Measurements from ENCODE around the gene SHISA4.

SHISA4 gene

DNA sequence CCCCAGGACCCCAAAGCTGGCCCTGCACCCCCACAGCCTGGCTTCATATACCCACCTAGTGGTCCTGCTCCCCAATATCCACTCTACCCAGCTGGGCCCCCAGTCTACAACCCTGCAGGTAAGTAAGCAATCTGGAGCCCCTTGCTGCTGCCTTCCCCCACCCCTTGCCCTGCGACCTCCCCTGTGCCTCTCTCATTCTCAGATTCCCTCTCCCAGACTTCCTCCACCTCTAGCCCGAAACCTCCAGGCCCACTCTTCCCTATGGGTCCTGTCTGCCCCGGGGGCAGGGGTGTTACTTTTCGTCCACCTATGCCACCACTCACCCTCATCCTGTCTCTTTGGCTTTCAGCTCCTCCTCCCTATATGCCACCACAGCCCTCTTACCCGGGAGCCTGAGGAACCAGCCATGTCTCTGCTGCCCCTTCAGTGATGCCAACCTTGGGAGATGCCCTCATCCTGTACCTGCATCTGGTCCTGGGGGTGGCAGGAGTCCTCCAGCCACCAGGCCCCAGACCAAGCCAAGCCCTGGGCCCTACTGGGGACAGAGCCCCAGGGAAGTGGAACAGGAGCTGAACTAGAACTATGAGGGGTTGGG is 2.9 kb downstream of the SHISA4 start:
- Histone ChIP-seq H3K4me1 (ENCODE audit: control insufficient read depth, insufficient read depth, low read length) (peaks cover 66% of the 10 kb centered on the region), H3K27ac (ENCODE audit: low read length) (peak overlapping the region; percentile 49)

DNA sequence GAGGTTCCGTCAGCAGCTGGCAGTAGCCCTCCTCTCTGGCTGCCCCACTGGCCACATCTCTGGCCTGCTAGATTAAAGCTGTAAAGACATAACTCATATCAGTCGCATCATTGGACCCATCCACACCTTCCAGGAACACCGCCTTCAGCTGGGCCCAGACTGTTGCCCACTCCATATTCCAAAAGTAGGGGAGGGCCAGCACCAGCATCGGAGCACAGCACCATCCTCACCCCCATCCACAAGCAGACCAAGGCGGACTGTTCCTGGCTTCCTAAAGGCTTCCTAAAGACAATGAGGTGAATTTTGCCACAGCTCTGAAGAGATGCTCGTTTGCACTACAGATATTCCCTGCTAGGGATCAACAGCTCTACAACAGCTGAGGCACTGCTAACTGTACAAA is 3.5 kb downstream of the SHISA4 start:
- H3K9ac ChIP-seq (ENCODE audit: low read length in 2 of 2): no peak overlapping the region
- H3K27ac ChIP-seq (ENCODE audit: low read length): peak overlapping the region; percentile 49

More for the DNA sequence above, 2.9 kb downstream of the SHISA4 start:
- peaks cover 0 to 2% of the 10 kb centered on the region in 2 donors for H3K36me3 ChIP-seq (ENCODE audit: control insufficient read depth in 2 of 2, insufficient read depth in 2 of 2, low read length in 2 of 2)
- H3K9ac ChIP-seq (ENCODE audit: low read length in 2 of 2): no peak overlapping the region
- no peaks in the 10 kb centered on the region for H3K9me3 ChIP-seq (ENCODE audit: control insufficient read depth in 2 of 2, low read length in 2 of 2)
- H3K4me3 ChIP-seq (ENCODE audit: low read length in 2 of 2): no peak overlapping the region
- H3K27me3 ChIP-seq (ENCODE audit: control insufficient read depth in 1 of 2, insufficient read depth in 2 of 2, low read length in 2 of 2): no peaks in the 10 kb centered on the region

DNA sequence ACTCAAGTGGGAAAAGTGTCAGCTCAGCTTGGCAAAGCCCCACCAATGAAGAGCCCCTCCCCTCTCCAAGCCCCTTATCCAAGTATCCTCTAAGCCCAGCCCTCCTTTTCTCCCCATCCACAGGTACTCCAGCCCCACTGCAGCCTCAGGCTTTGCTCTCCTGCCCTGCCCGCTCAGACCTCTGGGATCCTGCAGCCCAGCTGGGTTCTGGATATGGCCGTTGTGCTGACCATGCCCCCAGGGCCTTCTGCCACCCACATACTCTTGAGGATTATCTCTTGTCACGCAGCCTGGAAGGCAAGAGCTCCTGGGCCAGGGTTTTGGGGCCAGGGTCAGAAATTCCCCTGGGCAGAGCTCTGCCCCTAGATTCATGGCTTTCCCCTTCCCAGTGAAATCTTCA is 4.7 kb downstream of the SHISA4 start:
- Histone ChIP-seq H3K27ac (ENCODE audit: low read length) (peak overlapping the region; percentile 94), H3K36me3 (ENCODE audit: control insufficient read depth in 2 of 2, insufficient read depth in 2 of 2, low read length in 2 of 2) (peaks cover 10 to 19% of the 10 kb centered on the region in 2 donors), H3K9me3 (ENCODE audit: control insufficient read depth in 2 of 2, low read length in 2 of 2) (no peaks in the 10 kb centered on the region), H3K9ac (ENCODE audit: low read length in 2 of 2) (peak overlapping the region in 1 of 2 donors; percentile 21), H3K27me3 (ENCODE audit: control insufficient read depth in 1 of 2, insufficient read depth in 2 of 2, low read length in 2 of 2) (no peaks in the 10 kb centered on the region), H3K4me3 (ENCODE audit: low read length in 2 of 2) (no peak overlapping the region), H3K4me1 (ENCODE audit: control insufficient read depth, insufficient read depth, low read length) (peaks cover 77% of the 10 kb centered on the region)

More for the DNA sequence above, 3.5 kb downstream of the SHISA4 start:
- Histone ChIP-seq H3K9me3 (ENCODE audit: control insufficient read depth in 2 of 2, low read length in 2 of 2) (no peaks in the 10 kb centered on the region), H3K4me3 (ENCODE audit: low read length in 2 of 2) (no peak overlapping the region), H3K36me3 (ENCODE audit: control insufficient read depth in 2 of 2, insufficient read depth in 2 of 2, low read length in 2 of 2) (peaks cover 0 to 9% of the 10 kb centered on the region in 2 donors), H3K27me3 (ENCODE audit: control insufficient read depth in 1 of 2, insufficient read depth in 2 of 2, low read length in 2 of 2) (no peaks in the 10 kb centered on the region), H3K4me1 (ENCODE audit: control insufficient read depth, insufficient read depth, low read length) (peaks cover 72% of the 10 kb centered on the region)

DNA sequence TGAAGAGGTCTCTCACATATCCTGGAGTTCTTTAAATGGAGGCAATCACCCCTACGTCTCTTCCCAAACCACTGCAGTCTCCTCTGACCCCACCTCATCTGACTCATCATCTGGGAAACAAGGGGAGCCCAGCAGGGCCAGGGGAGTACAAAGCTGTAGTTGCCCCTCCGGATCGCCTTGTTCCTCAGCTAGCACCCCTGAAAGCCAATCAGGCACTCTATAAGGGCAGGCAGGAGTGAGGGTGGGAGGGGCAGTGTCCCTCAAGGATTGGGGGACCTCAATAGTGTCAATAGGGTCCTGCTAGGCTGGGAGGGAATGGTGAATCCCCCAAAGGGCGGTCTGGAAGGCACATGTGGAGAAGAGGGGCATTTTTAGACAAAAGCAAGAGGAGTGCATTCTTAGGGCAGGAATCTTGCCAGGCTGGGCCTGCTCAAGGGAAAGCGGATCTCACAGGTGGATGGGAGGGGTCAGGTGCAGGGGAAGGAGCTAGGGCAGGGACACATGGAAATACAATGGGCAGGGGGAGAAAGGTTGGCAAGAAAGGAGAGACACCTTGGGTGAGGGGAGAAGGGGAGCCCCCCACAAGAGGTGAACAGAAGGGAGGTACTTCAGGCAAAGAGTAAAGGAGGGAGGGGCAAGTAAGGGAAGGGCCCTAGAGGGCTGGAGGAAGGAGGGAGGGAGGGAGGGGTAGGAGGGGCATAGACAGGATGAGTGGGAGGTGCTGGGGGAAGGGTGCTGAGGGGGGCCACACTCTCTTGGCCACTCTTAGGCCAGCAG is 5.8 kb downstream of the SHISA4 start:
- Histone ChIP-seq H3K4me3 (ENCODE audit: low read length in 2 of 2) (no peak overlapping the region), H3K4me1 (ENCODE audit: control insufficient read depth, insufficient read depth, low read length) (peaks cover 77% of the 10 kb centered on the region), H3K27ac (ENCODE audit: low read length) (peak overlapping the region; percentile 94), H3K9ac (ENCODE audit: low read length in 2 of 2) (no peak overlapping the region), H3K27me3 (ENCODE audit: control insufficient read depth in 1 of 2, insufficient read depth in 2 of 2, low read length in 2 of 2) (no peaks in the 10 kb centered on the region), H3K36me3 (ENCODE audit: control insufficient read depth in 2 of 2, insufficient read depth in 2 of 2, low read length in 2 of 2) (peaks cover 12 to 23% of the 10 kb centered on the region in 2 donors), H3K9me3 (ENCODE audit: control insufficient read depth in 2 of 2, low read length in 2 of 2) (no peaks in the 10 kb centered on the region)

DNA sequence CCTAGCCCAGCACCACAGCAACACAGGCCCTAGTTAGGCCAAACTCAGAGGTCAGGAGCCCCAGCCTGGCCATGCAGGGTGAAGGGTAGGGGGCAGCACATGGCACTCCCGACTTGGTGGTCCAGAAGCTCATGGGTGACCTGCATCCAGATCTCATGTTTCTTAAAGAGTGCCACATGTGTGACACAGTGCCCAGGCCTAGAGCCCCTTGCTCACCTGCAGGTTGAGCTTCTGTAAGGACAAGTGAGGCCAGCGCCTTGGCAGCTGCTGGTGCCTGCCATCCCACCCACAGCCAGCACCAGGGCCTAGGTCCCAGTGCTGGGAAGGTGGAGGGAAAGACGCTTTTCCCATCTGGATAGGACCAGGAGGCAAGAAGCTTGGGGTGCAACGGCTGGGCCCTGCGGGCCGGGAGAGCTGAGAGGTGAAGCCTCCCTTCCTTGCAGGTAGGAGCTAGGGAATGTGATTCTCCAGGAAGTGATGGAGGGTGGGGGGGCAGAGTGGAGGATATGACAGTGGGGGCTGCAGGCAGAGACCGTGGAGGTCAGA is 6.5 kb downstream of the SHISA4 start:
- H3K9ac ChIP-seq (ENCODE audit: low read length in 2 of 2): no peak overlapping the region
- no peak overlapping the region for H3K4me3 ChIP-seq (ENCODE audit: low read length in 2 of 2)
- peaks cover 78% of the 10 kb centered on the region for H3K4me1 ChIP-seq (ENCODE audit: control insufficient read depth, insufficient read depth, low read length)
- H3K27me3 ChIP-seq (ENCODE audit: control insufficient read depth in 1 of 2, insufficient read depth in 2 of 2, low read length in 2 of 2): no peaks in the 10 kb centered on the region
- no peaks in the 10 kb centered on the region for H3K9me3 ChIP-seq (ENCODE audit: control insufficient read depth in 2 of 2, low read length in 2 of 2)
- H3K36me3 ChIP-seq (ENCODE audit: control insufficient read depth in 2 of 2, insufficient read depth in 2 of 2, low read length in 2 of 2): peaks cover 19 to 29% of the 10 kb centered on the region in 2 donors
- H3K27ac ChIP-seq (ENCODE audit: low read length): peak overlapping the region; percentile 94

DNA sequence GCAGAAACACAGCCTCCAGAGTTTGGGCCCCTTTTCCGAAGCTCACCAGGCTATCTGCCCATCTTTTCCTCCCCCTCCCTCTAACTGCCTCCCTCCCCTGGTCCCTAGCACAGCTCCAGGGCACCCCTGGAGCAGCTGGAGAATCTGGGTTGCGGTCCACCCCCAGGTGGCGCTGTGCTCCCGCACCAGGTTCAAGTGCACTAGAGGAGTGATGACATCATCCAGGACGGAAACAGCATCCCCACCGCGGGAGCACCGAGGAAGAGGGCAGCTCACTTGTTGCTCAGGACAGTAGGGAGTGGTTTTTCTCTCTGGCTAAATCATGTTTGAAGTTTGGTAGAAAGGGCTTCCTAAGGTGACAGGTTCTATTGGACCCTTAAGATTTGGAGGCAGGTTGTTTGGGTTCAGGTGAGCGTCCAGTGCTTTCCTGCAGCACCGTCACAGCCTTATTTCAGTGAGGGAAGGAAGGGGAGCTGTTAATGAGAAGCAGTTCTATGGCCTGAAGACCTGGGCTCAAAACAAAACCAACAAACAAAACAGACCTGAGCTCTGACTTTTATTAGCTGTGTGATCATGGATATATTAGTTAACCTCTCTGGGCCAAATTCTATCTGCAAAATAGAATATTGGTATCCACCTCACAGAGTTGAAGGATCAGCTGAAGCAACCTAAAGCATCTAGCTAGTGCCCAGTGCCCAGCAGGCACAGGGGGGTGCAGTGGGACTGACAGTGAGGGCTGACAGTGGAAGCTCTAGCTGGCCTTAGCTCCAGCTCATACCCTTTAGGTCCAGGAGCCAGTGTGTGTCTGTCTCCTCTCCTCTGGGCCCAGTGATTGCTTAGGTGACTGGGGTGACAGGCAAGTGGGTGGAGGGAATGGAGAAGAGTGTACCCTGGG is 7.5 kb downstream of the SHISA4 start:
- H3K27me3 ChIP-seq (ENCODE audit: control insufficient read depth in 1 of 2, insufficient read depth in 2 of 2, low read length in 2 of 2): no peaks in the 10 kb centered on the region
- peak overlapping the region in 1 of 2 donors; percentile 40 for H3K4me3 ChIP-seq (ENCODE audit: low read length in 2 of 2)
- peaks cover 76% of the 10 kb centered on the region for H3K4me1 ChIP-seq (ENCODE audit: control insufficient read depth, insufficient read depth, low read length)
- peak overlapping the region; percentile 94 for H3K27ac ChIP-seq (ENCODE audit: low read length)
- H3K36me3 ChIP-seq (ENCODE audit: control insufficient read depth in 2 of 2, insufficient read depth in 2 of 2, low read length in 2 of 2): peaks cover 25 to 32% of the 10 kb centered on the region in 2 donors
- H3K9me3 ChIP-seq (ENCODE audit: control insufficient read depth in 2 of 2, low read length in 2 of 2): no peaks in the 10 kb centered on the region
- H3K9ac ChIP-seq (ENCODE audit: low read length in 2 of 2): peak overlapping the region; percentile 34 to 71

DNA sequence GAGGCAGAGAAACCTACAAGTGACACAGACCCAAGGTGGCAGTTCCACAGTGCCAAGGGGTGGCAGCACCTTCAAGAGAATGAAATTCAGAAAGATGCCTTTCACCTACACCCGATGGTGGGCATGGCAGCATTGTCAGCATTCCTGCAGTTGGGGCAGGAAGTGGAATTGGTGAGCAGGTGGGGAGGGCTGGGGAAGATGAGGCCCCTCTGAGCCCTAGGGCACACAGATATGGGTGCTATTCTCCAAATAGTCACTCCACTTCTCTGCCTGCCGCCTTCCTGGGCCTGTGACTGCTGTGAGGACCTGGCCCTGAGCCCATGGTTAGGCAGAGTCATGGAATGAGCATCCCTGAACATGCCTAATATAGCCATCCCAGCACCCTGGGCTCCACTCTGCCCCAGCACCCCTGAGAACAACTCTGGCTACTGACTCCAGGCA is 8.3 kb downstream of the SHISA4 start:
- no peak overlapping the region for H3K4me3 ChIP-seq (ENCODE audit: low read length in 2 of 2)
- peaks cover 25 to 32% of the 10 kb centered on the region in 2 donors for H3K36me3 ChIP-seq (ENCODE audit: control insufficient read depth in 2 of 2, insufficient read depth in 2 of 2, low read length in 2 of 2)
- peak overlapping the region; percentile 39 to 71 for H3K9ac ChIP-seq (ENCODE audit: low read length in 2 of 2)
- no peaks in the 10 kb centered on the region for H3K27me3 ChIP-seq (ENCODE audit: control insufficient read depth in 1 of 2, insufficient read depth in 2 of 2, low read length in 2 of 2)
- H3K27ac ChIP-seq (ENCODE audit: low read length): peak overlapping the region; percentile 94
- H3K4me1 ChIP-seq (ENCODE audit: control insufficient read depth, insufficient read depth, low read length): peaks cover 75% of the 10 kb centered on the region
- no peaks in the 10 kb centered on the region for H3K9me3 ChIP-seq (ENCODE audit: control insufficient read depth in 2 of 2, low read length in 2 of 2)

DNA sequence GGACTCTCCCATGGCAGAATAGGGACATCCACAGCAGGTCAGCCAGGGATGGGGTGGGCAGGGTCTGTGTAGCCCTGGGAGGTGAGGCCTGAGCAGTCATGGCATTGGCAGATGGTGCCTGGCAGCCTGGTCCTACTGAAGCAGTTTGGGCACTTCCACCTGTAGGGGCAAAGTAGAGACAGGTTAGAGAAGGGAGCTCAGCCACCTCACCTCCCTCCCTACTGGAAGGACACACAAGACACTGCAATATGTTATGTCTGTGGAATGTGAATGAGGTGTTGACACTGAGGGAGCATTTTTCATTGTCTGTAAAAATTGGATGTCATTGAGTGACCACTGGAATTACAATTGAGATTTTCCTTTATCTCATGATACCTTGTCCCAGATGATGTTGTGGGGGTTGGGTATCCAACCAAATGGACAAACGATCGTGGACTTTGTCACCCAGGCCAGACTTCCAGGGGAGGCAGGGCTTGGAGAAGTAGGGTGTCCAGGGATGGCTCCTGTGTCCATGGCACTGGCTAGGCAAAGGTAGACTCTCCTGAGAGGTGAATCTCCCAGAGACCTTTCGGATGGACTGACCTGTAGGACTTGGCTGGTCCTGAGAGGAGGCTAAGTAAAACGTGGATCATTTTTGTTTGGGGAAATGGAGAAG is 9.7 kb downstream of the SHISA4 start:
- H3K4me3 ChIP-seq (ENCODE audit: low read length in 2 of 2): peak overlapping the region in 1 of 2 donors; percentile 8
- no peaks in the 10 kb centered on the region for H3K27me3 ChIP-seq (ENCODE audit: control insufficient read depth in 1 of 2, insufficient read depth in 2 of 2, low read length in 2 of 2)
- peak overlapping the region; percentile 94 for H3K27ac ChIP-seq (ENCODE audit: low read length)
- no peaks in the 10 kb centered on the region for H3K9me3 ChIP-seq (ENCODE audit: control insufficient read depth in 2 of 2, low read length in 2 of 2)
- peaks cover 78% of the 10 kb centered on the region for H3K4me1 ChIP-seq (ENCODE audit: control insufficient read depth, insufficient read depth, low read length)
- peaks cover 25 to 32% of the 10 kb centered on the region in 2 donors for H3K36me3 ChIP-seq (ENCODE audit: control insufficient read depth in 2 of 2, insufficient read depth in 2 of 2, low read length in 2 of 2)
- peak overlapping the region; percentile 13 to 39 for H3K9ac ChIP-seq (ENCODE audit: low read length in 2 of 2)

DNA sequence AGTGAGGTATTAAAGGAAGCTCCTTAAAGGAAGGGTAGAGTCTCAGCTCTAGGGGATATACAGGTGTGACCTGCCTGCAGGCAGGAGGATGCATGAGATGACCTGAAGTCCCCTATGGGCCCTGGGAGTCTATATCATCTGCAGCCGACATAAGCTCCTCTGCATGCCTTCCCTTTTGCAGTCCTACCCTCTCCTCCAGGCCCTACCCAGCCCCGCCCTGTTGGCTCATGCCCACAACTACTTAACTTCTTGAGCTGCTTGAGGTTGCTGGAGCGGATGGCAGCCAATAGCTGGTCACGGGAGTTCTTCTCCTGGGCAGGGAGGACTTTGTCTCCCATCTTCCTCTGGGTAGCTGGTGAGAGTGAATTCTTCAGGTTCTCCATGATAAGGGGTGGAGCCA is 10.3 kb downstream of the SHISA4 start:
- Histone ChIP-seq H3K4me3 (ENCODE audit: low read length in 2 of 2) (no peak overlapping the region), H3K4me1 (ENCODE audit: control insufficient read depth, insufficient read depth, low read length) (peaks cover 79% of the 10 kb centered on the region), H3K9ac (ENCODE audit: low read length in 2 of 2) (no peak overlapping the region), H3K27ac (ENCODE audit: low read length) (peak overlapping the region; percentile 94), H3K36me3 (ENCODE audit: control insufficient read depth in 2 of 2, insufficient read depth in 2 of 2, low read length in 2 of 2) (peaks cover 25 to 32% of the 10 kb centered on the region in 2 donors), H3K9me3 (ENCODE audit: control insufficient read depth in 2 of 2, low read length in 2 of 2) (no peaks in the 10 kb centered on the region), H3K27me3 (ENCODE audit: control insufficient read depth in 1 of 2, insufficient read depth in 2 of 2, low read length in 2 of 2) (no peaks in the 10 kb centered on the region)
